Neural progenitor cell (in vitro differentiated cells): ENCODE data around the gene ERP29. TPM values are rescaled to one million over a fixed set of nuclear protein-coding genes. Genes with fewer than 3 reads are reported as not detected.

ENCODE experiments used
- microRNA-seq: library from miRNA; unstranded; fragments of <30 nt; microRNA quantifications from one replicate; pipeline ENCODE4, GENCODE V29; 2016
- small RNA-seq: library from RNA; depleted of rRNA; stranded (forward); fragments of <200 nt; gene quantifications from one replicate; pipeline ENCODE3, GENCODE V24; 2015
- total RNA-seq: library from RNA; depleted of rRNA; stranded (reverse); fragments of >200 nt; gene quantifications from 2 replicates; pipeline ENCODE4 v1.2.3, GENCODE V29; 2015; ENCODE audit warnings: low replicate concordance

Gene ERP29
- total RNA-seq, 1 donor from 2014 or later = 95.0 TPM

Small RNAs within 50 kb of the gene (microRNA-seq; reads per million reads assigned to microRNA genes)
- not detected for gene MIR3657

Small RNAs within 50 kb of the gene (small RNA-seq; reads per million reads assigned to genes)
- gene AC004024.1 (not detected), gene MIR3657 (not detected), gene RF00019 (not detected)

Other genes with a start within 250 kb of the ERP29 start
- gene ALDH2, start 246.5 kb upstream of the ERP29 start, total RNA-seq = 60.0 and 107 TPM in 2 replicates
- 70.8 and 89.8 TPM in 2 replicates for gene MAPKAPK5, start 171.2 kb upstream of the ERP29 start, total RNA-seq
- 24.5 and 28.4 TPM in 2 replicates for gene TMEM116, start 261 bp upstream of the ERP29 start, total RNA-seq
- 30.8 and 40.7 TPM in 2 replicates for gene NAA25, start 95.4 kb downstream of the ERP29 start, total RNA-seq
- gene TRAFD1, start 112.1 kb downstream of the ERP29 start, total RNA-seq = 35.4 and 40.5 TPM in 2 replicates